Activated CD4-positive, CD25-positive, alpha-beta regulatory T cell treated with anti-CD3 and anti-CD28 coated beads, Interleukin-2, amount 50 U/mL, for 24 hours (primary cell): Measurements from ENCODE around the gene C1QTNF7.

ENCODE experiments used
- ATAC-seq, 2 donors: fragments of 150-1000 bp; cut with Tn5 transposase; one replicate each; pipeline ENCODE4 v1.10.0; 2021; ENCODE audit warnings: mild to moderate bottlenecking in 1 of 2, moderate library complexity in 1 of 2

C1QTNF7 gene

GRCh38 chr4:15414551-15415091 lies 13.2 kb upstream of the C1QTNF7 start:
- ATAC-seq, result no peak

GRCh38 chr4:15416357-15417232 lies 11.2 kb upstream of the C1QTNF7 start:
- no peak for ATAC-seq

GRCh38 chr4:15417233-15417660 lies 10.6 kb upstream of the C1QTNF7 start:
- no peak for ATAC-seq

GRCh38 chr4:15418956-15419355 lies 8.9 kb upstream of the C1QTNF7 start:
- no peak for ATAC-seq

DNA sequence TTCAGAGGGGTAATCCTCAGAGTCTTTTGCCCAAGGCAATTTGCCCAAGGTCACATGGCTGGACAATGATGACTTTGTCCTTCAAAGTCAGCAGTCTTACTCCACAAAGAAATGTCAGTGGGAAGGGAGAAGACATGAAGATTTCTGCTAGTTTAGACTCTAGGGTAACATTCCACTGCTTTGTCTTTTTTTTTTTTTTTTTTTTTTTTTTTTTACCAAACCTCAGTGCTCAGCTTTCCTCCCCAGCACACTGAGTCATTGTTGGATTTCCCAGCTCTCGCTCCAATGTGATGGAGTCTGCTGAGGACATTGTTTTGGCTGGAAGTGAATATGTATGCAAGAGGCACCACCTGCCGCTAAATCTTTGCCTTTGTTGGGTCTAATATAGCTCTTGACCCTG lies 7.2 kb upstream of the C1QTNF7 start:
- no peak for ATAC-seq

DNA sequence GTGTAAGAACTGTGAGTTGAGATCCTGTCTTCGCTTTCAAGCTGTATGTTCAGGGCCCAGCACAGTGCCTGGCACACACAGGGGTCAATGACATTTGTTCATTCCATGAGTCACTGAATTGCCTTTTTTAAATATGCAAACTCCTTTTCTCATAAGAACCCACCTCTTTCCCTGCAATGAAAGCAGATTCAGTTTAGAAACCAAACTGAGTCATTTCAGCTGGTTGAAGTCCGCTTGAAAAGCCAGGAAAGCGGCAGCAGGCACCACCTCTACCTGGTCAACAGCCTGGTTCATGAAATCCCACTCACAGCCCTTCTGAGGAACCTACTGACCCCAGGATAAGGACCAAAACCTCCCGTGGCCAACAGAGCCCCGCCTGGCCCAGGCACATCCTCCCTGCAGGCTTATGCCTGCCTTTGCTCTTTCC lies 4.5 kb upstream of the C1QTNF7 start:
- ATAC-seq, result no peak

DNA sequence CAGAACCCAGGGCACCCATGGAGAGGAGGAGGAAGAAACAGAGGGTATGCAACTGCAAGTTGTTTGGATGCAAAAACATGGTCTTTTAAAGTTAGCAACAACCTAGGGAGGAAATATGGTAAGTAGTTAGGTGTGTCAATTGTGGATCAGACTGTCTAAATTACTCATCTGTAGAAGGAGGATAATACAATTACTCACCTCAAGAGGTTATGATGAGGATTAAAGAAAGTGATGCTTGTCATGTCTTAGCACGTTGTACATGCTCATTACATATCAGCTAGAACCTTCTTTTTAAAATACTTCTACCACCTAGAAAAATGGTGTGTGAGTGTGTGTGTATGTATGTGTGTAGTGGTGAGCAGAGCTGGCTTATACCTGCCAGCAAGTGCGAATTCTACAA lies 2.3 kb upstream of the C1QTNF7 start:
- peak; percentile 35 to 62 for ATAC-seq

DNA sequence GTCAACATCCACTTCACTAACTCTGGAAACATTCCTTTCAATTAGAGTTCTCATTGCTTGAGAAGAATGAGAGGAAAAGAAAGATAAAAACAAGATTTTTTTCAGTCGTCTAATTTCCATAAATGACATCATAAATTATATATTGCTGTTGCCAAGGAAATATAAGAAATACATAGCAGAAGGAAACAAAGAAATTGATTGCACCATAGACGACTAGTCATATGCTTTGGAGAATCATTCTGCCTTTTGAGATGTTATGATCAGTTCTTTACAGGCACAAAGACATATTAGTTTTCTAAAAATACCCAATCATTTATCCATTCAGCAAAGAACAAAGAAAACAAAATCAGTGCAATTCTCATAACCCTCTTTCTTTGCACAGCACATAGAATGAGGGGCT lies 672 bp upstream of the C1QTNF7 start:
- ATAC-seq, result no peak

DNA sequence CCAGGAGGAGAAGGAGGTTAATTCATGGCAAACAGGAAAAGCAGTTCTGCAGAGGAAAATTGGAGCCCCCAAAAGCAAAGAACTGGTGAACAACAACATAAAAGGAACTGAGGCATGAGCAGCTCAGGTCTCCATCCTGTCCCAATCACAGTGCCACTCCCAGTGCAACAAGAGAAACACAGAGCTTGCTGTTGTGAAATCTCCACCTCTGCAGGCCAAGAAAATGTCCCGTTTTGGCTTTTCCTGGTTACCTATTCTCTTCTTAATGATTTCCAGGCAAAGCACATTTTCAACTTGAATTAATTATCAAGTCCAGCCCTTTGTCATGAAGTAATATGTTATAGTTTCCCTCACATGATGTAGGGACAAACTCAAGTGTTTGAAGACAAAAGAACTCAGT lies 778 bp downstream of the C1QTNF7 start:
- ATAC-seq, result no peak

- no peak for ATAC-seq
Measured at GRCh38 chr4:15434091-15434490, 6.3 kb downstream of the C1QTNF7 start.

GRCh38 chr4:15434676-15435075 lies 6.8 kb downstream of the C1QTNF7 start:
- no peak for ATAC-seq

- no peak for ATAC-seq
Measured at GRCh38 chr4:15436513-15436912, 8.7 kb downstream of the C1QTNF7 start.

- no peak for ATAC-seq
Measured at GRCh38 chr4:15438939-15439524, 11.2 kb downstream of the C1QTNF7 start.

- no peak for ATAC-seq
Measured at GRCh38 chr4:15443371-15444160, 15.7 kb downstream of the C1QTNF7 start.

- ATAC-seq, result no peak
Measured at GRCh38 chr4:15444276-15444675, 16.4 kb downstream of the C1QTNF7 start.

DNA sequence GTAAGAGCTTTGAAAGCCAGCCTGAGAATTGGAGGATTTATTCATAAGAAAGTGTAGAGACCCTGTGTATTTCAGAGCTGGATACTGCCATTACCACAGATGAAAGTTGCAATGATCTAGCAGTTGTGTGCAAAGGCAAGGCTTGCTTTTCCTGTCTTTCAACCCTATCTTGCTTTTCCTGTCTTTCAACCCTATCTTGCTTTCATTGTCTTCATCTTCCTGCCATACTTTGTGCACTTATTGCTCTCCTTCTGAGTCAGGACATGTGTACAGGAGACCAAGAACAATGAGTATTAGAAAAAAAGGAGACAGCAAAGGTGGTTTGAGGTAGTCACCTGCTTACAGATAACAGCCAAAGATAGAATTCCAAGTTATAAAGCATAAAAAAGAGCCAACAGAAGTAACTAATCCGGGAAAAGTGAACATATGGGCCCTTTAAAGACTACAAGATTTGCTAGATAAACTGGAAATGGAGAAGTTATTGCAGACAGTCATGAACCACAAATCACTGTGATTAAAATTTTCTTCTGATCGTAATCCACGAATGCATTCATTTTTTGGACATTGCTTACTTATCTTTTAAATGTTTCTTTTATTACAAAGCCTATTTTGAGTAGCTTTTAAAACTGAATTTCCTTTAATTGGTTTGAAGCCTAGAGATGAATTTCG lies 17.2 kb downstream of the C1QTNF7 start:
- no peak for ATAC-seq

DNA sequence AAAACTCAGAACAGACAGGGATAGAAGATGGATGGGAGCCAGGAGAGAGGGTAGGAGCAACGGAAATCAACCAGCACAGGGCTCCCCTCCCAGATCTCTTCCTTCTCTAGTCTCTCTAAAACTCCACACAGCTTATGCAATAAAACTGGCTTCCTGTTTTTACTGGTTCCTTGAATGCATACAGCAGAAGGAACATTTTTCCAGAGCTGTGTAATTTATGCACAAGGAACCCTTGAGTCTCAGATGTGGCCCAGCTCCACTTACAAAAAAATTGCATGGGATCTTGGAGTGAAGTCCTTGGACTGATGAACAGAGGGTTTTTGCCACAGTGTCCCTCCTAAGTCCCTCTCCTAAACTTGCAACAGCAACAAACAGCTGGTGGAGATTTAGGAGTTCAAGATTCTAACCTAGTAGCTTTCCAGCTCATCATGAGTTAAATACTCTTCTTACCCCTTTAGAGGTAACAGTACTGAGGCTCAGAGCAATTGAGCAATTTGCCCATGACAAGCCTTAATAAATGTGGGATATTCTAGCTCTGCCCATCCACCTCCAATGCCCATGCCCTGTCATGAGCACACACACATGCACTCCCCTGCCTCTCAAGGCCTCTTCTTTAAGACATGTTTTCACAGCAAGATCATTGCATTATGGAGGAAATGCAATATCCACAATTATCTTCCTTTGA lies 23.5 kb downstream of the C1QTNF7 start:
- no peak for ATAC-seq

DNA sequence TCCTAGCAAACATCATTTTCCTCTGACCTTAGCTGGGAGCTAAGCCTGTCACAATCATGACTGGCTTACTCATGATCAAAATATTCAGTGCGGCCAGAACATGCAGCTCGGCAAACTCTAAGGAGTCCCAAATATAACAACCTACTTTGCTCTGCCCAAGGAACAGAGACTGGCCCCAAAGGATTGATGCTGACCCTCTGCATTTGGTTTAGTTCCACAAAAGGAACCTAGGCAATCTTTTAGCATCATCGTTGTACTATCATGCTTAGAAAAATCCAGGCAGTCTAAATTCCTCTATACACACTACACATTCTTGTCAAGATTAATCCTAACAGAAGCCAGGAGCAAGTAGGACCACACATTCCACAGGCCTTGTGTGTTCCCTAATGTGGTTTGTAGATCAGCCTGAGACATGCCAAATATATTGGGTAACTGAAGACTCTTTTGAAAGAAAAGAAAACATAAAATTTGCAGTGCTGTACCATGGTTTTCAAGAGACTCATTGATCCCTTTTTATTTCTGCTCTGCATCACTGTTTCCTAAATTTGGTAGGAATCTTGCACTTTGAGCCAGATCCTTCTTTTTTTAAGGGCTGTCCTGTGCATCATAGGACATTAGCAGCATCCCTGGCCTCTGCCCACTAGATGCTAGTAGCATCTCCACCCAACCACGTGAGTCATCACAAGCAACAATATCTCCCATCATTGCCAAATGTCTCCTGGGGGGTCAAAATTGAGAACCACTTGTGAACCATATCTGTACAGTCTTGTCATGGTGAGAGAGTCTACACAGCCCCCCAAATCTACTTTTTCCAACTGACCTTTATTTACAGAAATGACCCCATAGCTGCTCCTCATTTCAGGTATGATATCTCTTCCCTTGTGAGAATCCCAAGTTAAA lies 24.3 kb downstream of the C1QTNF7 start:
- ATAC-seq, result no peak

GRCh38 chr4:15455290-15455689 lies 27.5 kb downstream of the C1QTNF7 start:
- ATAC-seq, result no peak

DNA sequence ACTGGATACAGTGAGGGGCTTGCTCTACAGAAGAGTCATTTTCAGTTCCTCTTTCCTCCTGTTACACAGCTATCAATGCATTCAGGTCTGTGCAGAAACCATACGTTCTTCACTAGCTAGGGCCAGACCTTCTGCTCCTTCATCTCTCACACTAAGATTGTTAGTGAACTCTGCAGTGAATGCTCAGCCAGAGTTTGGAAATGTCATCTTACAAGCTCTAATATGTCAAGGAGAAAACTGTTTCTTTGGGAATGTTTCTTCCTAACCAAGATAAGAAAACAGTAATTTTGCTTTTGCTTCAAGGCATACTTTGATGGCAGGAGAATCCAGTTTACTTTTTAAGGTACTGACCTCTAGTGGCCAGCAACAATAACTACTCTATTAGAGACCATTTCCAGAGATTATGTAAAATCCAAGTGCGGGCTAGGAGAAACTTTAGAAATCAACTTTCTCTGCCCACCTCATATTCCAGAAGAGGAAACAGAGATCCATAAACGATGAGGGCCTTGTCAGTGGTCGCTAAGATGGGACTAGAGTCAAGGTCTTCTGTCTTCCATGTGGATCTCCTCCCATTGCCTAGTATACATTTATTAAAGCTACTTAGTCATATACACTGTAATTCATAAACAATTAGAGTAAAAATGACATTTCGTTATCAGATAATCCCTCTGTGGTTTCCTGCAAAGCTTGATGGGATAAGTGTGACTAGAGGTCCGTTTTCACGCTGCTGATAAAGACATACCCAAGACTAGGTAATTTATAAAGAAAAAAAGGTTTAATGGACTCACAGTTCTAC lies 29.8 kb downstream of the C1QTNF7 start:
- ATAC-seq, result peak; percentile 20 to 38
